Heart right ventricle (tissue), 16 donors: Measurements from ENCODE around the gene THY1. TPM values are rescaled to one million over a fixed set of nuclear protein-coding genes. Genes with fewer than 3 reads are reported as not detected.

ENCODE experiments used
- ATAC-seq, 8 donors: fragments of 200-7000 bp; cut with Tn5 transposase; one replicate each; pipeline ENCODE4 v1.9.1; 2020; ENCODE audit warnings: mild to moderate bottlenecking in 8 of 8, moderate library complexity in 8 of 8, moderate number of reproducible peaks in 1 of 8
- DNase-seq, 2 donors: peaks; one replicate each; pipeline ENCODE4 v3.0.0-alpha.2; 2020
- H3K27ac ChIP-seq, 10 donors: fragments of 200-600 bp; sonication (generic) in 2 of 10; one replicate each; pipeline versions ENCODE4 v1.5.0 to v1.8.0; 2020 to 2022; ENCODE audit warnings: mild to moderate bottlenecking in 3 of 10
- H3K27me3 ChIP-seq, 7 donors: fragments of 200-600 bp; one replicate each; pipeline ENCODE4 v1.8.0; 2021 to 2022; ENCODE audit warnings: mild to moderate bottlenecking in 2 of 7
- H3K36me3 ChIP-seq, 9 donors: fragments of 200-600 bp; sonication (generic) in 1 of 9; one replicate each; pipeline versions ENCODE4 v1.5.0 to v1.8.0; 2020 to 2022; ENCODE audit warnings: mild to moderate bottlenecking in 2 of 9
- H3K4me1 ChIP-seq, 9 donors: fragments of 200-600 bp; sonication (generic) in 1 of 9; one replicate each; pipeline versions ENCODE4 v1.5.0 to v1.8.0; 2020 to 2022; ENCODE audit warnings: mild to moderate bottlenecking in 4 of 9
- H3K4me3 ChIP-seq, 10 donors: fragments of 200-600 bp; sonication (generic) in 2 of 10; one replicate each; pipeline versions ENCODE4 v1.5.0 to v1.8.0; 2020 to 2022; ENCODE audit warnings: mild to moderate bottlenecking in 7 of 10, moderate library complexity in 2 of 10
- H3K9me3 ChIP-seq, 11 donors: fragments of 200-600 bp in 10 of 11; sonication (generic) in 2 of 11; one replicate each; pipeline versions ENCODE4 v1.5.0 to v1.8.0; 2013 to 2022; ENCODE audit warnings: mild to moderate bottlenecking in 2 of 11, control low read depth in 1 of 11, moderate library complexity in 1 of 11
- WGBS, 2 donors: extraction: QIAGEN DNeasy Blood & Tissue Kit; methylation state at CpG; one replicate each; pipeline ENCODE4 v1.1.7; 2013; ENCODE audit warnings: inconsistent platforms in 1 of 2; 5-methylcytosine and 5-hydroxymethylcytosine counted together
- intact Hi-C, 10 donors: fragments of 100-400 bp; cut with DNase I; formaldehyde crosslinking; loops; one replicate each; pipeline versions ENCODE4 v1.11.1 to v1.14.2; 2022
- polyA plus RNA-seq, 2 donors: library from polyadenylated mRNA; stranded (reverse); fragments of 200-250 nt; gene quantifications; one replicate each; pipeline ENCODE4 v1.2.3, GENCODE V29; 2013
- total RNA-seq, 10 donors: library from RNA; stranded (reverse); fragmentation: NEBNext Ultra II Directional in 3 of 10; extraction: Animal tissue kit (Norgen Biotek cat#: 25700) in 3 of 10; gene quantifications; one replicate each; pipeline versions ENCODE4 v1.2.1 to v1.2.4, GENCODE V29; 2021 to 2023
- TF ChIP-seq, protein P1 (sequence below), 9 donors: fragments of 200-600 bp; sonication (generic) in 2 of 9; IDR thresholded peaks; one replicate each; pipeline versions ENCODE4 v1.5.0 to v1.8.0; 2021 to 2022; ENCODE audit warnings: antibody characterized with exemption in 9 of 9, mild to moderate bottlenecking in 5 of 9, moderate library complexity in 1 of 9
- donor health status: Arrhythmogenic right ventricular cardiomyopathy.
- donor health status: ischemic (EF 13 %, LVEDD 7.1; RV severe dilation, severe dysfunction).
- donor health status: healthy with polysubstance abuse.
- donor health status: DM: no; HTN: yes; CAD: no.
- donor health status: DM: no; HTN: no; CAD: no.
- donor health status: ischemic (EF 25% LVEDD 6.9; RV normal size, moderate dysfunction).
- donor health status: ischemic (EF 25% LVEDD 5.7; RV mildly dilated, moderate dysfunction).
- donor health status: healthy.
- donor health status: DM: yes; HTN: yes; CAD: no.
- donor health status: Ischemic cardiomyopathy.
- donor health status: ischemic (EF 35%, LVEDD 5.7; RV mildly dilated, moderate dysfunction).
- donor health status: nonischemic (EF 11% LVEDD 7.7; RV severe dilation, severe dysfunction).
- donor health status: DM: yes; HTN: yes; CAD: no.
- donor health status: PGD.
- donor health status: ischemic (EF 29% LVEDD 5.4; RV normal size, mild dysfunction).
- donor health status: nonischemic (EF 23%, LVEDD 6.1; RV moderate dilation, normal function).

Gene THY1
- total and polyA plus RNA-seq, 12 donors, result 0.61 to 26.6 (median 5.0) TPM

DNA sequence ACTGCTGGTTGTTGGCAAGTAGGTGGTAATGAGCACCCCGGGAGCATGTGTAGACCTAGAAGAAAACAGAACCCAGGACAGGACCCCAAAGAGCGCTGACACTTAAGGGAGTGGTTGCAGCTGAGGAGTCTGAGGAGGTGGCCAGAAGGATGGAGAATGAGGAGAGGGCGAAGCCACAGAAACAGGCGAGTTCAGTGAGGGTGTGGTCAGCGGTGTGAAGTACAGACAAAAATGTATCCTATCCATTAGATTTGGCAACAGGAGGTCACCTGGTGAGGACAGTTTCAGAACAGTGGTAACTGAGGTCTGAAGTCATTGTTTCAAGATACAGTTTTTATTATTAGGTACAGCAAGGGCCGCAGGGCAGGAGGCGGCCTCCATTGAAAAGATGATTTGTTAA, 8.6 kb upstream of the THY1 start:
- Histone ChIP-seq H3K9me3 (no peaks in the 10 kb centered on the region), H3K36me3 (no peaks in the 10 kb centered on the region), H3K4me1 (peaks cover 0 to 12% (median 0%) of the 10 kb centered on the region in 9 donors), H3K27me3 (peaks cover 0 to 12% (median 5%) of the 10 kb centered on the region in 7 donors), H3K4me3 (no peak overlapping the region), H3K27ac (no peak overlapping the region)
- 92 to 93% methylated on average over 7 of the region's 7 CpGs for WGBS, 2 donors
- ATAC-seq (no peak), DNase-seq (no peak)
- intact Hi-C loops, result no loop called here
- TF ChIP-seq, protein P1, sequence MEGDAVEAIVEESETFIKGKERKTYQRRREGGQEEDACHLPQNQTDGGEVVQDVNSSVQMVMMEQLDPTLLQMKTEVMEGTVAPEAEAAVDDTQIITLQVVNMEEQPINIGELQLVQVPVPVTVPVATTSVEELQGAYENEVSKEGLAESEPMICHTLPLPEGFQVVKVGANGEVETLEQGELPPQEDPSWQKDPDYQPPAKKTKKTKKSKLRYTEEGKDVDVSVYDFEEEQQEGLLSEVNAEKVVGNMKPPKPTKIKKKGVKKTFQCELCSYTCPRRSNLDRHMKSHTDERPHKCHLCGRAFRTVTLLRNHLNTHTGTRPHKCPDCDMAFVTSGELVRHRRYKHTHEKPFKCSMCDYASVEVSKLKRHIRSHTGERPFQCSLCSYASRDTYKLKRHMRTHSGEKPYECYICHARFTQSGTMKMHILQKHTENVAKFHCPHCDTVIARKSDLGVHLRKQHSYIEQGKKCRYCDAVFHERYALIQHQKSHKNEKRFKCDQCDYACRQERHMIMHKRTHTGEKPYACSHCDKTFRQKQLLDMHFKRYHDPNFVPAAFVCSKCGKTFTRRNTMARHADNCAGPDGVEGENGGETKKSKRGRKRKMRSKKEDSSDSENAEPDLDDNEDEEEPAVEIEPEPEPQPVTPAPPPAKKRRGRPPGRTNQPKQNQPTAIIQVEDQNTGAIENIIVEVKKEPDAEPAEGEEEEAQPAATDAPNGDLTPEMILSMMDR (IDR thresholded peaks at IDR 0.05), result no peak

GRCh38 chr11:119427279-119427678, 4.3 kb upstream of the THY1 start:
- DNase-seq, result no peak
- ATAC-seq, result no peak
- 84 to 88% methylated on average over 5 of the region's 5 CpGs for WGBS, 2 donors
- intact Hi-C loops, result no loop called here
- no peak overlapping the region for H3K4me3 ChIP-seq
- TF ChIP-seq, protein P1 (IDR thresholded peaks at IDR 0.05), result no peak
- peaks cover 0 to 33% (median 16%) of the 10 kb centered on the region in 7 donors for H3K27me3 ChIP-seq
- peaks cover 0 to 14% (median 8%) of the 10 kb centered on the region in 9 donors for H3K4me1 ChIP-seq
- H3K9me3 ChIP-seq, result no peaks in the 10 kb centered on the region
- H3K36me3 ChIP-seq, result no peaks in the 10 kb centered on the region
- no peak overlapping the region for H3K27ac ChIP-seq

GRCh38 chr11:119426142-119426541, 3.2 kb upstream of the THY1 start:
- TF ChIP-seq, protein P1 (IDR thresholded peaks at IDR 0.05), result no peak
- intact Hi-C loops, result no loop called here
- H3K4me3 ChIP-seq, result no peak overlapping the region
- no peaks in the 10 kb centered on the region for H3K36me3 ChIP-seq
- no peak for ATAC-seq
- no peak for DNase-seq
- H3K27me3 ChIP-seq, result peaks cover 0 to 44% (median 26%) of the 10 kb centered on the region in 7 donors
- WGBS, 2 donors, result 70 to 79% methylated on average over 4 of the region's 4 CpGs
- H3K27ac ChIP-seq, result no peak overlapping the region
- H3K4me1 ChIP-seq, result peaks cover 7 to 26% (median 18%) of the 10 kb centered on the region in 9 donors
- no peaks in the 10 kb centered on the region for H3K9me3 ChIP-seq

DNA sequence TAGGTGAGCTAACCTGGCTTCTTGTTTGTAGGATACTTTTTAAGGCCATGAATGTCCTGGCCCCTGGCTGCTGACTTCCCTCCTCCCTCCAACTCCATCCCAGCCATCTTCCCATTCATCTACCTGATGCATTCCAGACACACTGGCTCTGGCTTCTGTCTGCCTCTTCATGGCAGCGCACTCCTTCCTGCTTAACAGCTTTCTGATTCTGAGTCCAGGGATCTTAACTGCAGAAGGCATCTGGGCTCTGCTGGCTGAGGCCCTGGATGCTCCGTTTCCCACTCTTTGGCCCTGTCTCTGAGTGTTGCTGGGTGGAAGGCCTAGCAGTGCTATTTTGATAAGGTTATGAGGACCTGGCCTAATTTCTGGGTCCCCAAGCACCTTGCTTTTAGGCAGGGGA, 1.8 kb upstream of the THY1 start:
- peaks cover 7 to 33% (median 18%) of the 10 kb centered on the region in 9 donors for H3K4me1 ChIP-seq
- WGBS, 2 donors, result 86 to 87% methylated on average over 2 of the region's 2 CpGs
- DNase-seq, result no peak
- H3K36me3 ChIP-seq, result peaks cover 0 to 2% (median 0%) of the 10 kb centered on the region in 9 donors
- no peak overlapping the region for H3K27ac ChIP-seq
- H3K9me3 ChIP-seq, result no peaks in the 10 kb centered on the region
- intact Hi-C loops, result loop anchor here in 1 of 10 donors (5.0 kb wide), 1 partner anchor 48 kb away; no protein-coding TSS in a partner anchor
- peaks cover 0 to 54% (median 38%) of the 10 kb centered on the region in 7 donors for H3K27me3 ChIP-seq
- no peak overlapping the region for H3K4me3 ChIP-seq
- no peak for ATAC-seq
- TF ChIP-seq, protein P1 (IDR thresholded peaks at IDR 0.05), result no peak
